ENCODE measurements around the gene GPHN. TPM values are rescaled to one million over a fixed set of nuclear protein-coding genes. Genes with fewer than 3 reads are reported as not detected.

The GPHN gene
- total and polyA plus RNA-seq, 4 donors, result 9.1 to 57.6 (median 33.9) TPM

GRCh38 chr14:66601932-66602578, 94.1 kb downstream of the GPHN start:
- Histone ChIP-seq H3K4me3 (no peak overlapping the region), H3K9ac (ENCODE audit: insufficient read depth in 1 of 2, low read length in 2 of 2) (no peak overlapping the region), H3K27me3 (ENCODE audit: control insufficient read depth in 3 of 3, insufficient read depth in 3 of 3, low read length in 2 of 3) (no peaks in the 10 kb centered on the region), H3K27ac (ENCODE audit: low read depth in 1 of 2, low read length in 1 of 2) (no peak overlapping the region), H3K9me3 (ENCODE audit: control insufficient read depth in 4 of 4, insufficient read depth in 3 of 4, low read length in 3 of 4) (peaks cover 0 to 7% (median 2%) of the 10 kb centered on the region in 4 donors), H3K4me1 (ENCODE audit: control insufficient read depth in 5 of 5, insufficient read depth in 5 of 5, low read length in 5 of 5) (peaks cover 0 to 4% (median 0%) of the 10 kb centered on the region in 5 donors), H3K36me3 (ENCODE audit: control insufficient read depth in 4 of 4, insufficient read depth in 4 of 4, low read length in 4 of 4) (no peaks in the 10 kb centered on the region)
- WGBS, 2 donors, result 72 to 91% methylated on average over 2 of the region's 2 CpGs
- DNase-seq, result no peak
- no peak for TF ChIP-seq CTCF (IDR thresholded peaks at IDR 0.05; ENCODE audit: control extremely low read depth, extremely low read depth)
- no peak for ATAC-seq (ENCODE audit: insufficient read depth, low FRiP score)

DNA sequence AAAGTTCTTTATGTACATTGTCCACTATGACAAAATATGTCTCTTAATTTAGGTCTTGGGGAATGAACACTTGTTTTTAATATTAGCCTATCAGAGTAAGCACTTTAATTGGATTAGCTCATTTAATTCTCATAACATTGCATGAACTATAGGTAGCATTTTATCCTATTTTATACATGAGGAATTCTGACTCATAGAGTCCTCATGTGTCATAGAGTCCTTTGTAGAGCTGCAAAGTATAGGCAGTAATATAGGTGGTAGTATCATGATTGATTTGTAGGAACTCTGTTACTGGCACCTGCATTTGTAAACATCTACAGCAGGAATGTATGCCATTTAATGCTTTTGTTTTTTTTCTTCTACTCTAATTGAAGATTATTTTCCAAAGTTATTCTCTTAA, 96.0 kb downstream of the GPHN start:
- Histone ChIP-seq H3K4me1 (ENCODE audit: control insufficient read depth in 5 of 5, insufficient read depth in 5 of 5, low read length in 5 of 5) (peaks cover 0 to 4% (median 0%) of the 10 kb centered on the region in 5 donors), H3K9me3 (ENCODE audit: control insufficient read depth in 4 of 4, insufficient read depth in 3 of 4, low read length in 3 of 4) (peaks cover 0 to 6% (median 0%) of the 10 kb centered on the region in 4 donors), H3K27me3 (ENCODE audit: control insufficient read depth in 3 of 3, insufficient read depth in 3 of 3, low read length in 2 of 3) (no peaks in the 10 kb centered on the region), H3K36me3 (ENCODE audit: control insufficient read depth in 4 of 4, insufficient read depth in 4 of 4, low read length in 4 of 4) (no peaks in the 10 kb centered on the region), H3K9ac (ENCODE audit: insufficient read depth in 1 of 2, low read length in 2 of 2) (no peak overlapping the region), H3K27ac (ENCODE audit: low read depth in 1 of 2, low read length in 1 of 2) (no peak overlapping the region), H3K4me3 (no peak overlapping the region)
- TF ChIP-seq CTCF (IDR thresholded peaks at IDR 0.05; ENCODE audit: control extremely low read depth, extremely low read depth), result no peak
- DNase-seq (no peak), ATAC-seq (ENCODE audit: insufficient read depth, low FRiP score) (no peak)

DNA sequence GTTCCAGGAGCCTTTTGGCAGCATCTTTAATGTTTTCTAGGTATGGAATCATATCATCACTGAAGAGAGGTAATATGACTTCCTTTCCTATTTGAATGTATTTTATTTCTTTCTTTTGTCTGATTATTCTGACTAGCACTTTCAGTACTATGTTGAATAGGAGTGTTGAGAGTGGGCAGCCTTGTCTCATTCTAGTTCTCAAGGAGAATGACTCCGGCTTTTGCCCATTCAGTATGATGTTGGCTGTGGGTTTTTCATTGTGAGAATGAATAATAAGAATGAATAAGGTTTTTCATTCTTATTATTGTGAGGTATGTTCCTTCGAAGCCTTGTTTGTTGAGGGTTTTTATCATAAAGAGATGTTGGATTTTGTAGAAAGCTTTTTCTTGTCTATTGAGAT, 98.9 kb downstream of the GPHN start:
- Histone ChIP-seq H3K9me3 (ENCODE audit: control insufficient read depth in 4 of 4, insufficient read depth in 3 of 4, low read length in 3 of 4) (peaks cover 0 to 13% (median 0%) of the 10 kb centered on the region in 4 donors), H3K27me3 (ENCODE audit: control insufficient read depth in 3 of 3, insufficient read depth in 3 of 3, low read length in 2 of 3) (no peaks in the 10 kb centered on the region), H3K27ac (ENCODE audit: low read depth in 1 of 2, low read length in 1 of 2) (no peak overlapping the region), H3K4me1 (ENCODE audit: control insufficient read depth in 5 of 5, insufficient read depth in 5 of 5, low read length in 5 of 5) (peaks cover 0 to 4% (median 0%) of the 10 kb centered on the region in 5 donors), H3K4me3 (no peak overlapping the region), H3K36me3 (ENCODE audit: control insufficient read depth in 4 of 4, insufficient read depth in 4 of 4, low read length in 4 of 4) (no peaks in the 10 kb centered on the region), H3K9ac (ENCODE audit: insufficient read depth in 1 of 2, low read length in 2 of 2) (no peak overlapping the region)
- no peak for TF ChIP-seq CTCF (IDR thresholded peaks at IDR 0.05; ENCODE audit: control extremely low read depth, extremely low read depth)
- DNase-seq (no peak), ATAC-seq (ENCODE audit: insufficient read depth, low FRiP score) (no peak)
- 93 to 97% methylated on average over 2 of the region's 2 CpGs for WGBS, 2 donors

DNA sequence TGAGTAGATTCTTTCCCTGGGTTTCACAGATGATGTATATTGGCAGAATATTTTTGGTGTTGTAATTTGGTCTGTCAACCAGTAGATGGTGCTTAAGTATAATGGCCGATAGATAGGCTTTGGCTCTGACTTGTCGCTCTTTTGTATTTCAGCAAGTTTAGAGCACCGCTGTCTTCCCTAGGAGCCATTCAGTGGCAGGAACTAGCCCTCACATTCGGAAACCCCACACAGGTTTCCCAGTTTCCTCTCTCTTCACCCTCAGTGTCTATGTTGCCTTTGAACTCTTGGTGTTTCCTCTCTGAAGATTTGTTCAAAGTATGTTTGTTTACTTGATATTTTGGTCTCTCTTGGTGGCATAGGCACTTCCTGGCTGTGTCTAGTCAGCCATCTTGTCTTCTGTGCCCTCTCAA, 102.2 kb downstream of the GPHN start:
- Histone ChIP-seq H3K9me3 (ENCODE audit: control insufficient read depth in 4 of 4, insufficient read depth in 3 of 4, low read length in 3 of 4) (peaks cover 0 to 10% (median 0%) of the 10 kb centered on the region in 4 donors), H3K4me3 (no peak overlapping the region), H3K36me3 (ENCODE audit: control insufficient read depth in 4 of 4, insufficient read depth in 4 of 4, low read length in 4 of 4) (no peaks in the 10 kb centered on the region), H3K27me3 (ENCODE audit: control insufficient read depth in 3 of 3, insufficient read depth in 3 of 3, low read length in 2 of 3) (no peaks in the 10 kb centered on the region), H3K27ac (ENCODE audit: low read depth in 1 of 2, low read length in 1 of 2) (no peak overlapping the region), H3K4me1 (ENCODE audit: control insufficient read depth in 5 of 5, insufficient read depth in 5 of 5, low read length in 5 of 5) (peaks cover 0 to 2% (median 0%) of the 10 kb centered on the region in 5 donors), H3K9ac (ENCODE audit: insufficient read depth in 1 of 2, low read length in 2 of 2) (no peak overlapping the region)
- ATAC-seq (ENCODE audit: insufficient read depth, low FRiP score) (no peak), DNase-seq (no peak)
- 81 to 82% methylated on average over 4 of the region's 4 CpGs for WGBS, 2 donors
- no peak for TF ChIP-seq CTCF (IDR thresholded peaks at IDR 0.05; ENCODE audit: control extremely low read depth, extremely low read depth)

All from lung (tissue), 12 donors.